ENCODE measurements around the gene MYADML2.
"Not testable (repeated sequence)": the region's sequence is repeated elsewhere in the genome, so short reads cannot be mapped to it uniquely, and the experiment has no call there.

Gene MYADML2

DNA sequence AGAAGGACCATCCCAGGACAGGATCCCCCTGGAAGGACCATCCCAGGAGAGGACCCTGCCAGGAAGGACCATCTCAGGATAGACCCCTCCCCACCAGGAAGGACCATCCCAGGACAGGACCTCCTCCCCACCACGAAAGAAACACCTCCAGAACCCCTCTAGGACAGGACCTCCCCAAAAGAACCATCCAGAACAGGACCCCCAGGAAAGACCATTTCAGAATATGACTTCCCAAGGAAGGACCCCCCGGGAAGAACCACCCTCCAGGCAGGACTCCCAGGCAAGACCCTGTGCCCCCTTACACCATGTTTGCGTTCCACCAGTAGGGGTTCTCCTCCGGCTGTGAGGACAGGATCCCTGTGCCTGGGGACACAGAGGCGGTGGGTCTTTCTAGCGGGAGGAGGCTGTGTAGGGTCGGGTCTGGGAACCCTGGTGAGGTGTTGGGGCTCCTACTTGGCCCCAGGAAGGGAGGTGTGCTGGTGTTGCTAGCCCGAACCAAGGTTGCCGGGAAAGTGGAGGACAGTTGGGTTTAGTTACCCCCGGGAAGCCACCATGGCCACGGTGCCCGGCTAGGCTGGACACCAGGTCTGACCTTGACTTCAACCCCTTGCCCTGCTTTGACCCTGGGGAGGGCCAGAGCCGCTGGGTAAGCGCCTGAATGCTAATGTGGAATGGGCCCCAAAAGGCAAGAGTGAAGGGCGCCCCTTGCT is 11.8 kb upstream of the MYADML2 start:
- DNase-seq (ENCODE audit: low read depth), result no peak

DNA sequence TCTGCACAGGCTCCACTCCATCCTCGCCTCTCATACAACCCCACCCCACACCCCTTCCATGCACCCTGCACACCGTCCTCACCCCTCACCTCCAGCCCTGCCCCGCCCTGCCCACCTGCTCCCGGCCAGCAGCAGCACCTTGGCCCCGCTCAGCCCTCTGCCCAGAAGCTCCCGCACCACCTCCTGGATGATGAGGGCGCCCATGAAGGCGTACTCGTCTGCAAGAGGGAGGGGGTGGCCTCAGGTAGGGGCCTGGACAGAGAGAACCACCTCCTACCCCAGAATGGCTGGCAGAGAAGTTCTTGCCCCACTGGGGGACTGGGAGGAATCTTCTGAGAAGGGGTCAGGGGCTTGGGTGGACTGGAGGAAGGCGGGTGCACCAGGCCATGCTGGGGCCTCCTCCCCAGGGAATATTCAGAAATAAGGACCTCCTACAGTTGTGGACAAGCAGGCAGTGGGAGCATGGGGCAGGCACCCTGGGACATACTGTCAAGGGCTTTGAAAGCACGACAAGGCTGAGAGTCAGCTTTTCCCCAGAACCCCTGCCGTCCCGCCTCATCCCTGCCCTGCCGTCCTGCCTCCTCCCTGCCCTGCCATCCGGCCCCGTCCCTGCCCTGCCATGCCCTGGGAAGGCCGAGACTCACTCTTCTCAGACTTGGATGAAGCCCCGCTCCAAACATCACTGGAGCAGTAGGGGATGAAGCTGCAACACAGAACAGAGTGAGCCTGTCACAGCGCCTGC is 10.8 kb upstream of the MYADML2 start:
- DNase-seq (ENCODE audit: low read depth), result no peak

DNA sequence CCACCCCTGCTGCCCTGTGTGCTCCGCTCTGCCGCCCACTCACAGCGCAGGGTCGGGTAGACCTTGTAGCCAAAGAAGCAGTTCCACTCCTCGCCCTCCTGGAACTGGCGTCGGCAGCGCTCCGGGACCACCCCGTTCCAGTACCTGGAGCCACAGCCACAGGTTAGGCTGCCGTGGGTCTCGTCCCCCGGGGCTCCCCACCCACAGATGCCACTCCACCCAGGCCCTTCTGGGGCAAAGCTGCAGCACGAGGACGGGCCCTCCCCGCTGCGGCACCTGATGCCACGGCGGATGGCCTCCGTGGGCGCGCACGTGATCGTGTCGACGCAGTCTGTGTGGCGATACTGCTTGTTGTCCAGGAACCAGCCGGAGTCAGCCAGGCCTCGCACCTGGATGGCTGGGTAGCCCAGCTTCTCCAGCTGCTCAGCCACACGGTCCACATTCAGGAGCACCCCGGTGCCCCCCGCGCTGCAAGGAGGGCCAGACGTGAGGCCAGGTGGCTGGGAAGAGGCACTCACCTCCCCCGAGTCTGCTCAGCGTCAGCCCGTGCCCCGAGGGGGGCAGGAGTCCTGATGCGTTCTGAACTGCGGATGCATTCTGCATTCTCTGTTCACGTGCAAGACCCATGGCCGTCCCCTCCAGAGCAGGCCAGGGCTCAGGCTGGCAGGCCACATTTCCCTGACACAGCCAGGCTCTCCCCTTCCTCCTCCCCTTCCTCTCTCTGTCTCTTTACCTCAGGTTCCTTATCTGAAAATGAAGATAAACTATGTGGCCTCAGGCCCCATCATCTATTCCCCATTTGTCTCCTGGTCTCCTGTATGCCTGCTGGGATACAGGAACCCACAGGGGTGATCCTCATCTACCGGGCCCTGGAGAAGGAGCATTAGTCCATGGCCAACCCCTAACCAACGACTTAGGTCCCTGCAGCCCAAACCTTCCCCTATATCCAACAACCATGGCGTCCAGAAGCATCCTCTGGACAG is 9.9 kb upstream of the MYADML2 start:
- DNase-seq (ENCODE audit: low read depth), result no peak

DNA sequence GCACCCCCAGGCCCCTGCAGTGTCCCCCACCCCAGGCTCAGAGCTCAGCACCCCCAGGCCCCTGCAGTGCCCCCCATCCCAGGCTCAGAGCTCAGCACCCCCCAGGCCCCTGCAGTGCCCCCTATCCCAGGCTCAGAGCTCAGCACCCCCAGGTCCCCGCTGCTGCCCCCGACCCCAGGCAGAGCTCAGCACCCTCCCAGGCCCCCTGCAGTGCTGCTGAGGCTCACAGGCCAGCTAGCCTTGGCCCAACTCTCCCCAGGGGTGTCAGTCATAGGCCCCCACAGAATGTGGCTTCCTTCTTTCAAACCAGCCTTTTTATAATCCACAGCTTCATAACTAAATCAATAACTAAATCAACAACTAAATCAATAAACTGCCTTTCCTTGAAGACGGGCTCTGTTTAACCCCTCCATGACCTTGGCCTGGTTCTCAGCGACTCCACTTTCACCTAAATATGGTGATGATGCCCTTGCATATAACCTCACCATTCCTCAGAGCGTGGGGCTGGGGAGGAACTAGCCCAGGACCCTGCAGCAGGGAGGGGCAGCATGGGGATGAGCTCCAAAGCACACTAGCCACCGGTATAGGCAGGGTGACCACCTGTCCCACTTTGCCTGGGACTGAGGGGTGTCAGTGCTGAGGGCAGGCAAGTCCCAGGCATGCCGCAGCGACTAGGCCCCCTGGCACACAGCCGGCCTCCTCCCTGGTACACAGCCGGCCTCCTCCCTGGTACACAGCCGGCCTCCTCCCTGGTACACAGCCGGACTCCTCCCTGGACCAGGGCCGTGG is 8.9 kb upstream of the MYADML2 start:
- DNase-seq (ENCODE audit: low read depth), result no peak

DNA sequence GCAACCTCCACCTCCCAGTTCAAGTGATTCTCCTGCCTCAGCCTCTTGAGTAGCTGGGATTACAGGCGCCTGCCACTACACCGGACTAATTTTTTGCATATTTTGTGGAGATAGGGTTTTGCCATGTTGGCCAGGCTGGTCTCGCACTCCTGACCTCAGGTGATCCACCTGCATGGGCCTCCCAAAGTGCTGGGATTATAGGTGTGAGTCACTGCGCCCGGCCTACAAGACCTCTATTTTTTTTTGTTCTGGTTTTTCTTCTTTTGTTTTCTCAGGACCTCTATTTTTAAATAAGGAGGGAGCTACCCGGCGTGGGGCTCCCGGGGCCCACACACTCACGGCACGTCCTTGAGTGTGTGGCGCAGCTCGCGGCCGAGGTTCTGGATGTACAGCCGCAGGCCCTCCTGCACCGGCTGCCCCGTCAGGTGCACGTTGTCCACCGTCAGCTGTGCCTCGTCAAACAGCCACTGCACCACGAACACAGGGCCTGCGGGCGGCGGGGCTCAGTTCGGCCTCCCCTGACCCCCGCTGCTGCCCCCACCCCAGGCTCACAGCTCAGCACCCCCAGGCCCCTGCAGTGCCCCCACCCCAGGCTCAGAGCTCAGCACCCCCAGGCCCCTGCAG is 8.1 kb upstream of the MYADML2 start:
- DNase-seq (ENCODE audit: low read depth), result no peak

DNA sequence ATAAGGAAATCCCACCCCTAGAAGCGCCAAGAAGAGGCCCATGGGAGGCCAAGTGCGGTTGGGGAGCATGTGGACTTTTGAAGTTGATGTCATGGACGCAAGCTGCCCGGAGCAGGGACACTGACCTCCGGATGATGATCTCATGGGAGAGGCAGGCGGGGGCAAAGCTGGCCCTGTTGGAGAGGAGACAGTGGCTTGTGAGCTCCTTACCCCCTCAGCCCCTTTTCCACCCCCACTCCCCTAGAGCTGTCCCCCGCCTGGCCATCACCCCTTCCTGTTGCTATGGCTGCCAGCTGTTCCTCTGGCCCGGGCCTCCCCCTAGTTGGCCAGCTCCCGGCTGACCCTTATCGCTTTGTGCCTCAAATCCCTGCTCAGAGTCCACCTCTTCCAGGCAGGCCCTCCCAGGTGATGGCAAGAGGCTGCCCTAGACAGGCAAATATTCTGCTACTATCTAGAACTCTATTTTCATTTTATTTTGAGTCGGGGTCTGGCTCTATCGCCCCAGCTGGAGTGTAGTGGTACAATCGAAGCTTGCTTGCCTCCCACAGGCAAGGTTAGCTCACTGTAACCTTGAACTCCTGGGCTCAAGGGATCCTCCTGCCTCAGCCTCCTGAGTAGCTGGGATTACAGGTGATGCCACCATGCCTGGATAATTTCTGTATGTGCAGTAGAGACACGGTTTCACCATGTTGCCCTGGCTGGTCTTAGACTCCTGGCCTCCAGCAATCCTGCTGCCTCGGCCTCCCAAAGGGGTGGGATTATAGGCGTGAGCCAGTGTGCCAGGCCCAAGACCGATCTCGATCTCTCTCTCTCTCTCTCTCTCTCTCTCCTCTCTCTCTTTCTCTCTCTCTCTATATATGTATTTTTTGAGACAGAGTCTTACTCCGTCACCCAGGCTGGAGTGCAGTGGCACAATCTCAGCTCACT is 7.4 kb upstream of the MYADML2 start:
- DNase-seq (ENCODE audit: low read depth), result no peak

DNA sequence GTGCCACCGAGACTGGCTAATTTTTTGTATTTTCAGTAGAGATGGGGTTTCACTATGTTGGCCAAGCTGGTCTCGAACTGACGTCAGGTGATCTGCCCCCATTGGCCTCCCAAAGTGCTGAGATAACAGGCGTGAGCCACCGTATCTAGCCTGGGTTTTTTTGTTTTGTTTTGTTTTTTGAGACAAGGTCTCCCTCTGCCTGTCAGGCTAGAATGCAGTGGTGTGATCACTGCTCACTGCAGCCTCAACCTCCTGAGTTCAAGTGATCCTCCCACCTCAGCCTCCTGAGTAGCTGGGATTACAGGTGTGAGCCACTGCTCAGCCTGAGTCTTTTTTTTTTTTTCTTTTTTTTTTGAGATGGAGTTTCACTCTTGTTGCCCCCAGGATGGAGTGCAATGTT is 6.4 kb upstream of the MYADML2 start:
- not testable (repeated sequence) for DNase-seq (ENCODE audit: low read depth)

DNA sequence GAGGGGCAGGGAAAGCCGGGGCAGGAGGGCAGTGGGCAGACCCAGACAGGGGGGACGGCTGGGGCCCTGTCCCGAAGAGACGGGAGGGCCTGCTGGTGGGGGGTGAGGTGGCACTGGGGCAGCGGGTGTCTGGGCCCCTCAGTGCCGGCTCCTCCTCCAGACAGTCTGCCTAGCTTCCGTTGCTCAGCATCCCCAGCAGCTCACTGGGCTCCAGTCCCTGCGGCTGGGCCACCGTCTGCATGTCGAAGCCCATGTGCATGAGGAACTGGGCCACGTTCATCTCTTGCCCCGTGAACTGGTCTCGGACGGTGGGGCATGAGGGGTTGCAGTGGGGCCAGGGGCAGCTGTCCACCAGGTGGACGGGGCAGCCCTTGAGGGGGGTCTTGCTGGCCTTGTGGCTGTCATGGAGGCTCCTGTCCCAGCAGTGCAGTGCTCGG is 5.8 kb upstream of the MYADML2 start:
- DNase-seq (ENCODE audit: low read depth), result no peak

DNA sequence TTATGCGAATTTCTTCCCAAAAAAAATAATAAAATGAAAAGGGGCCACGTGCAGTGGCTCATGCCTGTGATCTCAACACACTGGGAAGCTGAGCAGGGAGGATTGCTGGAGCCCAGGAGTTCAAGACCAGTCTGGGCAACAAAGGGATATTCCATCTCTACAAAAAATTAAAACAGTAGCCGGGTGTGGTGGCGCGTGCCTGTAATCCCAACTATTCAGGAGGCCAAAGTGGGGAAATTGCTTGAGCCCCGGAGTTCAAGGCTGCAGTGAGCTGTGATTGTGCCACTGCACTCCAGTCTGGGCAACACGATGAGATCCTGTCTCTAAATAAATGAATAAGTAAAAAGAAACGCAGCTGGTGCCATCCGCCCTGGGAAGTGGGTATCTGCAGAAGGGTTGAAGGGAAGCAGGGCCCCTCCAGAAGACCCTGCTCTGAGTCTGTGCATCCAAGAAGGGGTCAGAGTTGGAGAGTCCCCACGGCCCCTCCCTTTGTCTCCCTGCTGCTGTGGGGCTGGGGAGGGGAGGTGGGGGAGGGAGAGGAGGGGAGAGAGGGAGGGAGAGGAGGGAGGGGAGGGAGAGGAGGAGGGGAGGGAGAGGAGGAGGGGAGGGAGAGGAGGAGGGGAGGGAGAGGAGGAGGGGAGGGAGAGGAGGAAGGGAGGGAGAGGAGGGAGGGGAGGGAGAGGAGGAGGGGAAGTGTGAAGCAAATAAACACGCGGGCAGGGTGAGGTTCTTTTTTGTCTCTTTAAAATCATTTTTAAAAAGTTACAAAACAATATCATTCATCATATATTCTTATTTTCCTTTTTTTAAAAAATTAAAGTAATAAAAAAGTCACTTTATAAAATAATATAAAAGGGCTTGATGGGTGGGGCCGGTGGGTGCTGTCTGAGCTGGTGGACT is 5.0 kb upstream of the MYADML2 start:
- DNase-seq (ENCODE audit: low read depth), result no peak

DNA sequence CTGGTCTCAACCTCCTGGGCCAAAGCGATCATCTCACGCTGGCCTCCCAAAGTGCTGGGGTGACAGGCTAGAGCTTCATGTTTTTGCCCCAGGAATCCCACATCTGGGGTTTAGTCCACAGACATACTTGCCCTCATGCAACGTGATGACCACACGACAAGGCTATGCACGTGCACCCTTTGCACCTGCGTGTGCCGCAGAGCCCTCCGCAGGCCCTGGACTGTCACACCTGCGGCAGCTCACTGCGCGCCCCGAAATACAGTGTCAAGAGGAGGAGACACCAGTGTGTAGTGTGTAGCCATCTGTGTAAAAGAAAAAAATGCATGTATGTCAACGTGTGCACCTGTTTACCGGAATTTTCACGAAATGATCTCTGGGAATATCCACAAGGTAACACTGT is 3.5 kb upstream of the MYADML2 start:
- DNase-seq (ENCODE audit: low read depth), result no peak

DNA sequence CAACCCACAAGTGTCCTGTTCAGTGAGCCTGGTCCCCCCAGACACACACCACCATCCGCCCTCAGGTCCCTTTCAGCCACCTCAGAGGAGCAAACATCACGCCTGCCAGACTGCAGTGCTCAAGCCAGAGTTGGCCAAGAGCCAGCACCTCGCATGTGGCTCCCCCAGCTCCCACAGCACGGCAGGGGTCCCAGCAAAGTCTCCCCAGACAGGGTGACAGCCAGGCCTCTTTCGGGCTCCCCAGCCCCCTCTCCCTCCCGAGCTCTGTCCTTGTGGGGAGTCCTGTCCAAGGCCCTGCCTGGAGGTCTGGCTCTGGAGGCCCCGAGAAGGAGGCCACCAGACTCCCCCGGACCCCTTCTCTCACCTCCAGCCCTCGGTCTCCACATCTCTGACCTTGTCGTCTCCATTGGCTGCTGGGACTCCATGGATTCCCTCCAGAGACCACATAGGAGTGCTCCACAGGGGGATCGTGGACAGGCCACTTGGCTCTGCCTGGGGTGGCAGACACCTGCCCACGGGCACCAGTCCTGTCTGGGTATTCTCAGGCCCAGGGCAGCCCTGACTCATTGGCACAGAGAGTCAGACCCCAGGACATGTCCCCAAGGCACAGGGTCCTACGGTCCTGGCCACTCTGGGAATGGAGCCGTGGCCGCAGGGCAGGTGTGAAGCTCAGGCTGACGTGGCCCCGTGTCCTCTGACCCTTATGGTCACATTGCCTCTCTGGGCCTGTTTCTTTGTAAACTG is 1.8 kb upstream of the MYADML2 start:
- no peak for DNase-seq (ENCODE audit: low read depth)

DNA sequence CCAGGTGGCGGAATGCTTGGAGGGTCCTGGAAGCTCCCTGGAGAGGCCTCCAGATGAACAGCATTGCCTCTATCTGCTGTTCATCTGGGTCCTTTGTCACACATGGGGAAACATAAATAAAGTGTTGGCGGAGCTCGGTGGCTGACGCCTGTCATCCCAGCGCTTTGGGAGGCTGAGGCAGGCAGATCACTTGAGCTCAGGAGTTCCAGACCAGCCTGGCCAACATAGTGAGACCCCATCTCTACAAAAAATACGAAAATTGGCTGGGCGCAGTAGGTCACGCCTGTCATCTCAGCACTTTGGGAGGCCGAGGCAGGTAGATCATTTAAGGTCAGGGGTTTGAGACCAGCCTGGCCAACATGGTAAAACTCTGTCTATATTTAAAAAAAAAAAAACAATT is 2.2 kb downstream of the MYADML2 start:
- no peak for DNase-seq (ENCODE audit: low read depth)

DNA sequence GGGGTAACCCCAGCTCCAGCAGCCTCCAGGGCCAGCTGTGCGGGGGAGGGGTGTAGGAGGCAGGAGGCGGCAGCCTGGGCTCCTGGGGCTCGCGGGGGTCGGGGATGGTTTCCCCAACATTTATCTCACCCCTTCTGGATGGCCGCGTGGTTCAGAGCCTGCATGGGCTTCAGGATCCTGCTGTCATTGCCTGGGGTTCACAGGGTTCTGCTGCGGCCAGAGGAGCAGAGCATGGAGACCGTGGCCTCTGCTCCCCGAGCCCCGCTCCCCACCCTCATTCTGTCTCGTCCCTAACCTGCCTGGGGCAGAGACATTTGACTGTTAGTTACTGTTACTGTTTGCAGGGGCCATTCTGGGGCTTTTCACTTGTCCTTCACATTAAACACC is 4.9 kb downstream of the MYADML2 start:
- DNase-seq (ENCODE audit: low read depth), result no peak

DNA sequence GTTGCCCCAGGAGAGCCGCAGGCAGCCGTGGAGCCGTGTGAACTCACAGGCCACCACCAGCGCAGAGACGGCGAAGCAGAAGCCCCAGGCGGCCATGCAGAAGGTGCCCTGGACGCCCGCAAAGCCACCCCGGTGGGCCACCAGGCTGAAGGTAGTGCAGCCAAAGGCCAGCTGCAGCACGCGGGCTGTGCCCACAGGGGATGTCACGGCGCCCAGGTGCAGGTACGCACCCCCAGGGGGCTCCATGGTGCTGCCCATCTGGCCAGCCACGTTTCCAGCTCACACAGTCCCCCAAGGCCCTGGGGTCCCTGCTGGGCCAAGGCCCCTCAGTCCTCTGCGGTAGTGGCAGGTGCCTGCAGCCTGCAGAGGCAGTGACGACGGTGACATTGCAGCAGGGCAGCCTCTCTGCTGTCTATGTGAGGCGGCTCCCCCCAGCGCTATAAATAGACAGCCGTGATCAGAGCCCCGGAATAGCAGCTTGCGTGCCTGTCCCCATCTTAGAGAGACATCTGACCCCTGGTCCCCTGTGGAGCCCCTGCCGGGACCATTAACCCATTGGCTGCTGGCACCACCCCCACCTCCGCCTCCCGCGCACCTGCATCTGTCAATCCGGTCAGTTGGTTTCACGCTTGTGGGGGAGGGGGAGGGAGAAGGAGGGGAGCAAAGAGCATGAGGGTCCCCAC is 5.4 kb downstream of the MYADML2 start:
- DNase-seq (ENCODE audit: low read depth), result no peak

DNA sequence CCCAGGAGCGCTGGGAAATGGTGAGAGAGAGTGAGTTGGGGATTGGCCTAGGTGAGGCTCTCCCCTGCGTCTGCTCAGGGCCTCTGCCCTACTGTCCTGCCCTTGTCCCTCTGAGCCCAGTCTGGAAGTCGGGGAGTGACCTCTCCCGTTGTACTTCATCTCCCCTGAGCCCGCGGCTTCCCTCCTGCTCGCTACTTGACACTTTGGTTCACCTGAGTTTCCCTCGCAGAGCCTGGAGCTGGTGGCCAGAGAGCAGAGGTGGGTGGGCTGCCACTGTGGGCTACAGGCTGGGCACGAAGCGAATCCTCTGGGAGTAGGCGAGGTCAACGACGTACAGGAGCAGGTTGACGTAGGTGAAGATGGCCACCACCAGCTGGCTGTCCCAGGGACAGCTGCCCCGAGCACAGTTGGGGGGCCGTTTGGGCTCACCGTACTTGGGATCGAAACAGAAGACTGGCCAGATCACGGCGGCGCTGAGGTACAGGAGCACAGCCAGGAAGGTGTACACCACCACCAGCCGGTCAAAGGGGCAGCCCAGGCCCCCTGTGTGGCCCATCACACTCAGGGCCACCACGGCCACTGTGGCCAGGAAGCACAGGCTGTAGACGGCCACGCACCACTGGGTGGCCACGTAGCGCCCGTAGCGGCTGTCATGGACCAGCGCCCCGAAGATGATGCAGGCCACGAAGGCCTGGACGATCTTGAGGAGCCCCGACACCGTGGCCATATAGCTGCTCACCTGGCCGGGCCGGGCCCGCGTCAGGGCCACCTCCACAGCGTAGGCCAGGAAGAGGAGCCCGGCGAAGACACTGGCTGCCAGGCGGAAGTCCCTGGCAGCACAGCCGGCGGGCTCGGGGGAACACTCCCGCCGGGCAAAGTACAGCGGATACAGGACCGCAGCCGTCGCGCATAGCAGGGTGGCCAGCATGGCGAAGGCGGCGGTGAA is 6.2 kb downstream of the MYADML2 start:
- no peak for DNase-seq (ENCODE audit: low read depth)

DNA sequence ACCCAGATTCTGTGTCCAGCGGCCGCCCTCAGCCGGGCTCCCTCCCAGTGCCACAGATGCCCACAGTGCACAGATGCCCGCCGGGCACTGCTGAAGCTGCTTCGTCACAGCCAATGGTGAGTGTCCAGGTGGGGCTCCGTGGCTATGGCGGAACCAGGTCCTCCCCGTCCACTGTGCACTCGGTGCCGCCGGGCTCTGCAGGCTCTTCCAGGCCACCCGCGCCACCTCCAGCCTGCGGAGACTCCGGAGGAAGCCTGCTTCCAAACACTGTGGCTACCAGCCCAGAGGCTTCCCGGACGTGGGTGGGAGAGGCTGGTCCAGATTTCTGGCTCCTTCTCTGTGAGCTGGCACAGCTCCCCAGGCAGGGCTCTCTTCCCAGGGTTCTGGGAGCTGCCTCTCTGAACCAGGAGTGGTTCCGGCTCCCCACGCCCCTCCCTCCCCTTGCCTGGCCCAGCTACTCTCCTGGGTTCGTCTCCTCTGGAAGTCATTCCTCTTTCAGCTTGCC is 7.1 kb downstream of the MYADML2 start:
- DNase-seq (ENCODE audit: low read depth), result no peak
